ENCODE measurements around the gene ELOA. TPM values are rescaled to one million over a fixed set of nuclear protein-coding genes. Genes with fewer than 3 reads are reported as not detected.

Gene ELOA
- total RNA-seq, 1 donor from 2014 or later: 64.2 TPM

GRCh38 chr1:23696335-23696989 is 46.8 kb upstream of the ELOA start:
- TF ChIP-seq CTCF (IDR thresholded peaks at IDR 0.05): no peak
- H3K27me3 ChIP-seq (ENCODE audit: low read depth): no peaks in the 10 kb centered on the region
- peaks cover 88% of the 10 kb centered on the region for H3K36me3 ChIP-seq
- intact Hi-C loops (cut with DNase I): loop anchor here (5.0 kb wide), 1 partner anchor 56 kb away; no protein-coding TSS in a partner anchor
- H3K9me3 ChIP-seq: no peaks in the 10 kb centered on the region
- no peak overlapping the region for H3K4me3 ChIP-seq
- ATAC-seq (no peak), DNase-seq (no peak)
- H3K4me1 ChIP-seq: peaks cover 48% of the 10 kb centered on the region
- no peak overlapping the region for H3K27ac ChIP-seq

- Histone ChIP-seq H3K9me3 (no peaks in the 10 kb centered on the region), H3K36me3 (peaks cover 98% of the 10 kb centered on the region), H3K4me1 (peaks cover 49% of the 10 kb centered on the region), H3K27me3 (ENCODE audit: low read depth) (no peaks in the 10 kb centered on the region), H3K4me3 (no peak overlapping the region), H3K27ac (no peak overlapping the region)
- TF ChIP-seq CTCF (IDR thresholded peaks at IDR 0.05): no peak
- no peak for DNase-seq
- no peak for ATAC-seq
- intact Hi-C loops (cut with DNase I): loop anchor here (5.0 kb wide), 1 partner anchor 54 kb away; no protein-coding TSS in a partner anchor
Observed at GRCh38 chr1:23698466-23698865, 44.8 kb upstream of the ELOA start.

GRCh38 chr1:23699280-23700179 is 43.7 kb upstream of the ELOA start:
- Histone ChIP-seq H3K4me1 (peaks cover 39% of the 10 kb centered on the region), H3K36me3 (peaks cover 91% of the 10 kb centered on the region), H3K4me3 (no peak overlapping the region), H3K9me3 (no peaks in the 10 kb centered on the region), H3K27me3 (ENCODE audit: low read depth) (no peaks in the 10 kb centered on the region), H3K27ac (no peak overlapping the region)
- ATAC-seq: no peak
- DNase-seq: no peak
- TF ChIP-seq CTCF (IDR thresholded peaks at IDR 0.05): no peak
- intact Hi-C loops (cut with DNase I): loop anchor here (5.0 kb wide), 1 partner anchor 53 kb away; no protein-coding TSS in a partner anchor

- Histone ChIP-seq H3K27me3 (ENCODE audit: low read depth) (no peaks in the 10 kb centered on the region), H3K4me3 (no peak overlapping the region), H3K9me3 (no peaks in the 10 kb centered on the region), H3K36me3 (peaks cover 81% of the 10 kb centered on the region), H3K4me1 (peaks cover 22% of the 10 kb centered on the region), H3K27ac (no peak overlapping the region)
- intact Hi-C loops (cut with DNase I): no loop called here
- ATAC-seq: no peak
- no peak for TF ChIP-seq CTCF (IDR thresholded peaks at IDR 0.05)
- no peak for DNase-seq
Observed at GRCh38 chr1:23701310-23701709, 42.0 kb upstream of the ELOA start.

- peaks cover 74% of the 10 kb centered on the region for H3K36me3 ChIP-seq
- H3K27me3 ChIP-seq (ENCODE audit: low read depth): no peaks in the 10 kb centered on the region
- ATAC-seq (no peak), DNase-seq (no peak)
- H3K4me1 ChIP-seq: peaks cover 16% of the 10 kb centered on the region
- TF ChIP-seq CTCF (IDR thresholded peaks at IDR 0.05): no peak
- H3K9me3 ChIP-seq: no peaks in the 10 kb centered on the region
- no peak overlapping the region for H3K4me3 ChIP-seq
- intact Hi-C loops (cut with DNase I): no loop called here
- no peak overlapping the region for H3K27ac ChIP-seq
Observed at GRCh38 chr1:23701996-23702395, 41.3 kb upstream of the ELOA start.

Data from lower lobe of right lung (tissue), 2 donors.